Cardiac septum (tissue), 1 donor: ENCODE data around the gene ATG9B. TPM values are rescaled to one million over a fixed set of nuclear protein-coding genes. Genes with fewer than 3 reads are reported as not detected.
A peak's percentile ranks its signal among the peaks of the same experiment; 100 is the strongest.
"Not testable (repeated sequence)": the region's sequence is repeated elsewhere in the genome, so short reads cannot be mapped to it uniquely, and the experiment has no call there.

ENCODE experiments used
- DNase-seq: peaks from one replicate; pipeline ENCODE4 v3.0.0-alpha.2; 2020; ENCODE audit warnings: low spot score
- intact Hi-C: fragments of 100-400 bp; cut with DNase I; formaldehyde crosslinking; loops from one replicate; pipeline ENCODE4 v1.14.0; 2022
- total RNA-seq: library from RNA; stranded (reverse); fragmentation: NEBNext Ultra II Directional; extraction: Animal tissue kit (Norgen Biotek cat#: 25700); gene quantifications from one replicate; pipeline ENCODE4 v1.2.1, GENCODE V29; 2021
- donor health status: DM: no; HTN: no; CAD: no.

ATG9B gene
- total RNA-seq, 1 donor from 2014 or later = 0.13 TPM

DNA sequence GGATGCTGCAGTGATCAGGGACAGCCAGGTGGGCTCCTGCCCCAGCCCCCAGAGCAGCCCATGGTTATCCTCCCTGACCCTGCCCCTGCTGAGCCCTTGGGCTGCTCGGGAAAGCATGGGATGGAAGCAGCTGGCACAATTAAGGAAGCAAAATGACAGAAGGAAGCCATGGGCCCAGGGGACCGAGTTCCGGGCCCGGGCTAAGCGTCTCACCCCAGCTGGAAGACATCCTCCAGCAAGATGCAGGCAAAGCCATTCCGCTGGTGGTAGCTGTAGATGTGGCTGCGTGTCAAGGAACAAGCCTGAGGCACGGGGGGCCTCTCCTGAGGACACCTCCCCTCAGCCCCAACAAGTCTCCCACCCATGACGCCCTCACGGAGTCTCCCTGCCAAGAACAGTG lies 1.1 kb downstream of the ATG9B start:
- intact Hi-C loops = no loop called here
- no peak for DNase-seq

DNA sequence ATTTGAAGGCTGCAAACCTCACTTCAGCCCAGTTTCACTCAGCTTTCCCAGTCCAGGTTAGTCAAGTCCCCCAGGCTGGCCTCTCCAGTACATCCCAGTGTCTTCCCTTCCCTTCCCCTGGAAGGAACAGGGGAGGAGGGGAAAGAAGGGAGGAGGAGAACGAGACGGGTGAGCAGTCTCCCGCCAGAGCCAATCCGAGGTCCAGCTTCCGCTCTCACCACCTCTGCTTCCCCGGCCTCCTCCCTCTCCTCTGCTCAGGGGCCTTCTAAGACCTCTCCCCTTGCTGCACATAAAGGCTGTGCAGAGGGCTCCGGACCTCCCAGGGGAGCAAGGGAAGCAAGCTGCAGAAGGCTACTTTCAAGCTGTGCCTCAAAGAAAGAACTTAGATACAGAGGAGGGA lies 4.1 kb downstream of the ATG9B start:
- DNase-seq = no peak
- intact Hi-C loops = no loop called here

DNA sequence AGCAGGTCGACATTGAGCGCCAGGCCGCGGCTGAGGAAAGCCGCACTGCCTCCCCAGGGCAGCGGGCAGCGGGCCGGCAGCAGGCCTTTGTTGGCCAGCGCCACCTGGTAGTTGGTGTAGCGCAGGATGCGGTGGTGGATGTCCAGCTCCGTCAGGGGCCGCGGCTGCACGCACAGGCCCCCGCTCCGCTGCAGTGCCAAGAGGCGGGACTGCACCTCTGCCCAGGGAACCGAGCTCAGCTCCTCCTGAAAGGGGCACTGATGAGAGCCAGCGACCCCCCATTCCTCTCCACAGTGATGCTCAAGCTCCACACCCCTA lies 5.2 kb downstream of the ATG9B start:
- no peak for DNase-seq
- intact Hi-C loops = loop anchor here (2.0 kb wide), 1 partner anchor 120 kb away; no protein-coding TSS in a partner anchor

DNA sequence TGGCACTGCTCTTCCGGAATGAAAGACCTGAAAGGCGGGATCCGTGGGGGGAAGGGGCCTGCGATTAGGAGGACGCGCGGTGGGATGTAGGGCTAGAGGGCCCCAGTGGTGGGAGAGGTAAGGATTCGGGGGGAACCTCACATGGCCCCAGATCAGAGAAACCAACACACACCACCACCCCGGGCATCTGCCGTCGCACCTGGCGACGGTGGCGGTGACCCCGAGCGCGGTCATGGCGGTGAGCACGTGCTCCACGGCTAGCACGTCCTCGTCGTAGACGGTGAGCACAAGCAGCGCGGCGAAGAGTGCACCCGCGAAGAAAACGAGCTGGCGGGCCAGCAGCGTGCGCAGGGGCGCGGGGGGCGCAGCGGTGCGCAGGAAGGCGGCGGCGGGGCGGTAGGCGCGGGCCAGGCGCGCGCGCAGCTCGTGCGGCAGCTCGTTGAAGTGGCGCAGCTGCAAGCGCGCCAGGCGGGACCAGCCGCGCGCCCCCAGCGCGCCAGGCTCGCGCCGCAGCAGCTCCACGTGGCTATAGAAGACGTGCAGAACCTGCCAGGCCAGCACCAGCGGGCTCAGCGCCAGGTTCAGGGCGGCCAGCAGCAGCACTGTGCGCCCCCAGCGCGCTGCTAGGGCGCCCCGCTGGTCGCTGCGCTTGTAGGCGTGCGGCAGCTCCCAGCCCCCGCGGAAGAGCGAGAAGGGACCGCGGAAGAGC lies 5.7 kb downstream of the ATG9B start:
- no peak for DNase-seq
- intact Hi-C loops = loop anchor here (2.0 kb wide), 1 partner anchor 120 kb away; no protein-coding TSS in a partner anchor

DNA sequence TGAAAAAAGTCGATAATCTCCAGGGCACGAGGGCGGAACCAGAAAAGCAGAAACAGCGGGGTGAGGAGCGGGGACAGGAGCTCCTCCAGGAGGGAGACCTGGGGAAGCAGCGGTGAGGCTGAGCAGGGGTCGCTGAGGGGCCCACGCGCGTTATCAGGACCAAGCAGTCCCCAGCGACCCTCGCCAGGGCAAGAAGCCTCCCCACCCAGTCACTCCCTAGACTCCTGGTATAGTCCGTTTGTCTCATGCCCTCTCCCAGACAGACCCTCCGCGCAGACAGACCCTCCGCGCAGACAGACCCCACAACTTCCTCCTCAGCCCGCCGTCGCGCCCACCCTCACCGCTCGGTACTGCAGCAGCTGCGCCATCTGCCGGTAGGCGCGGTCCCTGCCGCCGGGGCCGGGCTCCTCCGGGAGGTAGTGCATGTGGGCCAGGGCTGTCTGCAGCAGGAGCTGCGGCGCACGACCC lies 6.3 kb downstream of the ATG9B start:
- peak; percentile 87 for DNase-seq
- intact Hi-C loops = loop anchor here (2.0 kb wide), 1 partner anchor 119 kb away; no protein-coding TSS in a partner anchor

DNA sequence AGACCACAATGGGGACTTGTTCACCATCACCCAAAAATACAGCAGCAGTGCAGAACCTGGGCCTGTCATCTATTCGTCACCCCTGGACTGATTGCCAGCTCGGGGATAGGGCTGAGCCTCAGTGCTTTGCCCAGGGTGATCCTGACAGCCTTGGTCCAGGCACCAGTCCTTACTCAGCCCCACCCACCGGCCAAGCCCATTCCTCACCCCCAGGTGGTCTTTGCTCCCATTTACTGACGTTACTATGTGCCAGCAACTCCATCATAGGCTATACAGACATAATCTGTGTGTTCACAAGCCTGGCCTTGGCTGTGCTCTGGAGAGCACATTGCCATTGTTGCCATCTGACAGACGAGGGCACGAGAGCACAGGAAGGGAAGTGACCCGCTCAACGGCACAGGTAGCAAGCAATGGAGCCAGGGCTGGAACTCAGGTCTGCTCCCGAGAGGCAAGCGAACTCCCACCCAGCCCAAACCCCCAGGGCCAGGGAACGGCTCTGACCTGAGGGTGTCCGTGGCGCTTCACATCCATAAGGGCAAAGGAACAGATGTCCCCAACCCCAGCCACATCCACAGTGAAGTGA lies 6.8 kb downstream of the ATG9B start:
- intact Hi-C loops = no loop called here
- DNase-seq = no peak

DNA sequence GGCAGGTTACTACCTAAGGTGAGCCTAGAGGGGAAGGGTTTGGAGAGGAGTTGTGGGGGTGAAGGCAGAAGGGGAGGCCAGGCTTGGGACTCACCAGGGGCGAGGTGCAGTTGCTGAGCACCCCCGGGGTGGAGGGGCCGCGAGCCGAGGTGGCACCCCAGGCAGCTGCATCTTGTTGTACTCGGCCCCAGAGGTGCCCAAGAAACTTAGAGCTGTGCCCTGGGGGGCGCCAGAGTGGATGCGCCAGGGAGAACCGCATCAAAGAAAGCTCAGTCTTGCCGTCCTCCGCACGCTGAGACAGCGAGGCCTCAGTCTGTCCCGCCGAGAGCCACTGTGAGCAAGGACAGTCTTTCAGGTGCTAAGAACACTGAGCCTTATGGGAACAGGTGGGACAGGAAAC lies 7.4 kb downstream of the ATG9B start:
- DNase-seq = no peak
- intact Hi-C loops = no loop called here

DNA sequence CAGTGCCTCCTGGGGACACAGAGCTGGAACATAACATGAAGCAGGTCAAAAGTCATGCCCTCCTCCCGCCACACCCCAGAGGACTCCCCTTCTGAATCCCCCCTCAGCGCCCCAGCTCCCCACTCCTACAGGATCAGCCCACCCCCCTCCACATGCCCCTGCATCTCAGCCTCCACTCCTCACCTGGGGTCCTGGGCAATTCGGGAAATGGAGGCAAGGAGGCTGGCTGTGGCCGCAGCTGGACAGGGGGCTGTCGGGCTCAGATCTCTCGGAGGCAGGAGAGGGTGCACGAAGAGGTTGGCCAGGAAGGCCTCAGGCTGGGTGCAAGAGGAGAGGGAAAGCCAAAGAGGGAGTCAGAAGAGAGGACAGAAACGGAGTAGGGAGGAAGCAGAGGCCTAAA lies 7.8 kb downstream of the ATG9B start:
- intact Hi-C loops = no loop called here
- DNase-seq = no peak

DNA sequence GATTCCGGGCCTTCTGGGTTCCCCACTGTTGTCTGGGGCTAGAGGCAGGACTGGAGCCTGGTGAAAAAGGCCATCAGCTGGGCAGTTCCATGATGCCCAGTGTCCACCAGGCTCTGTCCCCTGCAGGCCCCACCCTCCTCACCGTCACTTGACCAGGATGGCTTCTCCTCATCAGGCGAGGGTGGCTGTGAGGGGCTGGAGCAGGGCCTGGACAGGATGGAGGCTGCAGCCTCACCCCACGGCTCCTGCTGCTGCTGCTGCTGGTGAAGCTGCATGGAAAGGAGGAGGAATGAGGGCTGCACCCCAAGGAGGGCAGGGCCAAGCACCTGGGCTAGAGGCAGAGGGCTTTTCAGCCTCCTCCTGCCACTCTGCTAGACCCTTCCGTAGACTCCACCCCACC lies 8.3 kb downstream of the ATG9B start:
- intact Hi-C loops = no loop called here
- DNase-seq = no peak

DNA sequence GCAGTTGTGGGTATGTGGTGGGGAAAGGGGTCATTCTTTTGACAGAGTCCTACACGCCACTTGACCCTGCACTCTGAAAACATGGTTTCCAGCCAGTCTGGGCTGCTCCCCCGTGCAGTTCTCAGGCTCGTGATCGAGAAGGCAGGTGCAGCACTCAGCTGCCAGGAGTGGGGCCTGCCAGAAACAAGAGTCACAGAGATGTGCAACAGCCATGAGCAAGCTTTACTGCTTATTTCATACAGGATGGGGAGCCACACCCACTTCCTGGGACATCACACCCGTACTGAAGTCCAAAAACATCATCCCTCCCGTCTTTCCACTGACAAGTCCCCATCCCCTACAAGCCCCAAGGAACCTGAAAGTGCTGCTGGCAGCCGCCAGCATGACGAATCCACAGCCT lies 9.3 kb downstream of the ATG9B start:
- intact Hi-C loops = no loop called here
- no peak for DNase-seq

DNA sequence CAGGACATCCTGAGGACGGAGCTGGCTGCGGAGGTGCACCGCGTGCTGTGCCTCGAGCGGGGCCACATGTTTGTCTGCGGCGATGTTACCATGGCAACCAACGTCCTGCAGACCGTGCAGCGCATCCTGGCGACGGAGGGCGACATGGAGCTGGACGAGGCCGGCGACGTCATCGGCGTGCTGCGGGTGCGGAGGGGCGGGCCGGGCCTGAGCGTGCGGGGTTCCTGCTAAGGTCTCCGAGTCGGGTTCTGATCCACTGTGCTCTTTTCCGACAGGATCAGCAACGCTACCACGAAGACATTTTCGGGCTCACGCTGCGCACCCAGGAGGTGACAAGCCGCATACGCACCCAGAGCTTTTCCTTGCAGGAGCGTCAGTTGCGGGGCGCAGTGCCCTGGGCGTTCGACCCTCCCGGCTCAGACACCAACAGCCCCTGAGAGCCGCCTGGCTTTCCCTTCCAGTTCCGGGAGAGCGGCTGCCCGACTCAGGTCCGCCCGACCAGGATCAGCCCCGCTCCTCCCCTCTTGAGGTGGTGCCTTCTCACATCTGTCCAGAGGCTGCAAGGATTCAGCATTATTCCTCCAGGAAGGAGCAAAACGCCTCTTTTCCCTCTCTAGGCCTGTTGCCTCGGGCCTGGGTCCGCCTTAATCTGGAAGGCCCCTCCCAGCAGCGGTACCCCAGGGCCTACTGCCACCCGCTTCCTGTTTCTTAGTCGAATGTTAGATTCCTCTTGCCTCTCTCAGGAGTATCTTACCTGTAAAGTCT lies 10.4 kb downstream of the ATG9B start:
- intact Hi-C loops = no loop called here
- no peak for DNase-seq

DNA sequence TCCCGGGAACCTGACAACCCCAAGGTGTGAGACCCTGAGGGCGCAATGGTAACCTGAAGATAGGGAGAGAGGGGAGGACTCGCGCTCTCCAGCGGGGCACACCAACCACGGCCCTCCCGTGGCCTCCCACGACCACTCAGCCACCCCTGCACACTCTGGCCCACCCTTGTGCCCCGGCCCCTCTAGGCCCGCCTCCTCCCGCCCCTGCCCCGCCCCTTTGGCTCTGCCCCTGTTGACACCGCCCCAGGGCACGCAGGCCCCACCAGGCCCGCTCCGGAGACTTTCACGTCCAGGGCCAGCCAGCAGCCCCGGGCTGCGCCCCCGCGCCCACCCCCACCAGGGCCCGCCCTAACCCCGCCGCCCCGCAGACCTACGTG lies 10.9 kb downstream of the ATG9B start:
- intact Hi-C loops = no loop called here
- no peak for DNase-seq

DNA sequence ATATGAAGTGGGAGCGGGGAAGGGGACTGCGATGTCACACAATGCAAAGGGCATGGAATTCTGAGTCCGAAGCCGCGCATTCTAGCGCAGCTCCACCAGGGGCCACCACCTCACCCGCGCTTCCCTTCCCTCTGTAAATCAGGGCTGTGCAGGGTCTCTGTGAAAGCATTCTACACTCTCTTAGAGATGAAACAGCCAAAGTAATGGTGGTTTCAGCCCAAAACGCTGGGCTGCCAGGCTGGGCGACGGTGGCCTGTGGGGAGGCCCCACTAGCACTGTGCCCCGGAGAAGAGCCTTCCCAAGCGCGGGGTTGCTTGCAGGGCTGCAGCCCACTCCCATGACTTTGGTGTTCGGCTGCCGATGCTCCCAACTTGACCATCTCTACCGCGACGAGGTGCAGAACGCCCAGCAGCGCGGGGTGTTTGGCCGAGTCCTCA lies 11.4 kb downstream of the ATG9B start:
- intact Hi-C loops = no loop called here
- no peak for DNase-seq

DNA sequence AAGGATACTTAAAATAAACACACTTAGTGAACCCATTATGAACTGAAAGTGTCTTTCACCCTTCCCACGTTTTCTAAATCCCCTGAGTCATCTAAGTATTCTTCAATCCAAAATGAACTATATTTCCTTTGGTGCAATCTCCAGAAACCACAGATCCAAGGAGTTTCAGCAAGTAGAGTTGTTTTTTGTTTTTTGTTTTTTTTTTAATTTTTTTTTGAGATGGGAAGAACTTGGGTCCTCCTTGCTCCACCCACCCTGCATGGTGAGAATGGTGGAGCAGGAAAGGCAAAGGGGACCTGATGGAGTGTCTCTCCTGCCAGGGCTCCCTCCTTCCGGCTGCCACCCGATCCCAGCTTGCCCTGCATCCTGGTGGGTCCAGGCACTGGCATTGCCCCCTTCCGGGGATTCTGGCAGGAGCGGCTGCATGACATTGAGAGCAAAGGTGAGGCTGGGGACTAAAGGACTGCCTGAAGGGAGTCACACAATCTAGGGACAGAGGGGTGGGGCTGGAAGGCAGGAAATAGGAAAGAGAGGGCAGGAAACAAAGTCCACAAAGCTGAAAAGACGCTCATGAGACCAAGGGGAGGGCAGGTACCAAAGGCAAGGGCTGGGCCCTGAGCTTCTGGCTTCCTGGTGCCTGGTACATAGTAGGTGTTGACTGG lies 12.1 kb downstream of the ATG9B start:
- intact Hi-C loops = no loop called here
- DNase-seq = no peak

DNA sequence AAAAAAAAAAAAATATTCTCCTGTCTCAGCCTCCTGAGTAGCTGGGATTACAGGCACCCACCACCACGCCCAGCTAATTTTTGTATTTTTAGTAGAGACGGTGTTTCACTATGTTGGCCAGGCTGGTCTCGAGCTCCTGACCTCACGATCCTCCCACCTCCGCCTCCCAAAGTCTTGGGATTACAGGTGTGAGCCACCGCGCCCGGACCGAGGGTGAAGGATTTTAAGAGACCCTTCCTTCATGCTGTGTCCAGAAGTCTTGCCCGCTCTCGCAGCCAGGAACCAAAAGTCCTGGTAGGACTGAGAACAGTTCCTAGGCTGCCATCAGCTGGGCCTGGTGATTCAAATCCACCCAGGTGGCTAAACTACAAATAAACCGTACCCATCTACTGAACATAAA lies 12.7 kb downstream of the ATG9B start:
- DNase-seq, intact Hi-C loops: not testable (repeated sequence)

DNA sequence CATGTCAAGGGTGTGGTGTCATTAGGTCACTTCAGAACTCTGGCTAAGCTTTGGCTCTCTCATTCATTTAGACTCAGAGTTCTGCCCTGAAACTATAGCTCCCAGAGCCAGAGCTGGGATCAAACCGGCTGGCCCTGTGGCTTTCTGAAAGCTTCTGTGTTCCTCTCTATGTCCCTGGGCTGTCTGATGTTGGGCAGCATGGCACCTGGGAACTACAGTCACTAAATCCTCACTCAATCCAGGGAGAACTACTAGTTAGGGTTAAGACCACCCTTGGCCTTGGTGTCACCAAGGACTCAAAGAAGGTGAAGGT lies 13.2 kb downstream of the ATG9B start:
- intact Hi-C loops = no loop called here
- no peak for DNase-seq

DNA sequence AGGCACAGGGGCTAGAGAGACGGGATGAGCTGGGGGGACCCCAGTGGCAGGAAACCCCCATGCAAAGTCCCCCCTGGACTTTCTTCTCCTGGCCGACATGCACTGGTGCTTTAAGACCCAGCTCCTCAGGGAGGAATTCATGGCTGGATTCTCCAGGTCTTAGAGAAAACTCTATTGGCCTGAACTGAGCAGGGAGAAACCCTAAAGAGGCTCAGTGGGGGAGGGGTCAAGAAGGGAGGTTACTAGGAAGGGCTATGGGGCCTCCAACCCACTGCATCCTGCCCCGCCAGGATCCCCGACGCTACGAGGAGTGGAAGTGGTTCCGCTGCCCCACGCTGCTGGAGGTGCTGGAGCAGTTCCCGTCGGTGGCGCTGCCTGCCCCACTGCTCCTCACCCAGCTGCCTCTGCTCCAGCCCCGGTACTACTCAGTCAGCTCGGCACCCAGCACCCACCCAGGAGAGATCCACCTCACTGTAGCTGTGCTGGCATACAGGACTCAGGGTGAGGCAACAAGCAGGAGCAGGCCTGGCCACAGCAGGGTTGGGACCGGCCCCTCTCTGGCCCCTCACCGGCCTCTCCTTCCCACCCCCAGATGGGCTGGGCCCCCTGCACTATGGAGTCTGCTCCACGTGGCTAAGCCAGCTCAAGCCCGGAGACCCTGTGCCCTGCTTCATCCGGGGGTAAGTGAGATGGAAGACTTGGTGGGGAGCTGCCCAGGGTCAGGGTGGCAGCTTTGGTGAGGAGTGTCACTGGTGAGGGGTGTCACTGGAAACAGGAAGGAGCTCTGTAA lies 13.8 kb downstream of the ATG9B start:
- DNase-seq = no peak

DNA sequence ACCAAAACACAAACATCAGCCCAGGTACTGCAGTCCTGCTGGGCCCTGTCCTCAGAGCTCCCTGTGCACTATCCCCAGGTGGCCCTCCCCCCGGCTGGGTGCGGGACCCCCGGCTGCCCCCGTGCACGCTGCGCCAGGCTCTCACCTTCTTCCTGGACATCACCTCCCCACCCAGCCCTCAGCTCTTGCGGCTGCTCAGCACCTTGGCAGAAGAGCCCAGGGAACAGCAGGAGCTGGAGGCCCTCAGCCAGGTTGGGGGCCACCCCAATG lies 14.3 kb downstream of the ATG9B start:
- intact Hi-C loops = no loop called here
- no peak for DNase-seq

More for the DNA sequence above, 13.8 kb downstream of the ATG9B start:
- intact Hi-C loops = no loop called here

DNA sequence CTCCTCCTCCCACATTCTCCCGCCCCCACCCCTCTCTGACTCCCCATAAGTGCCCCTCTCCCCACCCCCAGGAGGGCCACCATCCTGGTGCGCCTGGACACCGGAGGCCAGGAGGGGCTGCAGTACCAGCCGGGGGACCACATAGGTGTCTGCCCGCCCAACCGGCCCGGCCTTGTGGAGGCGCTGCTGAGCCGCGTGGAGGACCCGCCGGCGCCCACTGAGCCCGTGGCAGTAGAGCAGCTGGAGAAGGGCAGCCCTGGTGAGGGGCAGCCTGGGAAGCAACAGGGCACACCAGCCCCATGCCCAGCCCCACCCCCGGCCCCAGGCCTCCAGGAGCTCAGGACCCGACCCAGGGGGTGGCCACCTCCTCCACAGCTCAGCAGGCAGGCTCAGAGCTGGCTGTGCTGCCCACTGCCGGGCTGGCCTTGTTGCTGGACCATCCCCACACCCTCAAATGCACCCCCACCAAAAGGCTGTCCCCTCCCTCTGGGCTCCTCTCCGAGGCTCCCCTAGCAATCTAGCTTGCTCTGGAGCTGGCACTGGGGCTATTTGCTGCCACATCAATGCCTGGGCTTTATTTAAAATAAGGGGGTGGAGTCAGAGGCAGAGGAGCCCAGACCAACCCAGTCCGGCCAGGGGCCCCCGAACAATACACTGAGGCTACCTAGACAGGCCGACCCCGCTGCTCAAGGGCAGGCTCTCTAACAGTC lies 14.8 kb downstream of the ATG9B start:
- intact Hi-C loops = no loop called here
- no peak for DNase-seq
